ENCODE results near the gene IGF2BP2.

The IGF2BP2 gene

DNA sequence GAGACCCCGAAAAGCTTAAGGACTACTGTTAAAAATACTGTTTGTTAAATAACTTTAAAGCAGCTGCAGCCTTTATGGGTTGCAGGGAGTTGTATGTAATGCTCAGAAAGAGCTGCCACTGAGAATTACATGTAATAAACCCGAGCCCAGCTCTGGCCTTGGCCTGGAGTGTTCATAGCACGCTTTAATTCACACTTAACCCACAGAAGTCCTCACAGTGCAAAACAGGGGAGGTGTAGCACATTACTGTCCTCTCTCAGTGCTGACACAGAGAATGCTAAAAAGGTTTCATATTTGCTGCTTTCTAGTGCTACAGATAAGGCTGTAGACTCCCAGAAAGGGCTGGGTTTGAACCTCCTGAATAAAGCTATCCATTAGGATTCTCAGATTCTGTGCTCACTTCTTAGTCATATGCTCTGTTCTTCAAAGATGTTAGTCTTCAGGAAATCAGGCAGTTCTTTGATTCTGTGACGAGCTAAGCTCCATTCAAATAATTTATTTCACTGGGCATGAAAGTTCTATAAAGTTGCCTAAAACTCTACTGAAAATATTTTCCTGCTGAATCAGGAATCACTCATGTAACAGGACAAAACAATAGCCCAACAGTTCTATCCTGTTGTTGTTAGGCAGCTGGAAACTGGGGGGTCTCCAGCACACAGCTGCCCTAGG, 130.7 kb downstream of the IGF2BP2 start:
- no peak for TF ChIP-seq ZFX (IDR thresholded peaks at IDR 0.05)
- no peak overlapping the region for H3K27ac ChIP-seq

DNA sequence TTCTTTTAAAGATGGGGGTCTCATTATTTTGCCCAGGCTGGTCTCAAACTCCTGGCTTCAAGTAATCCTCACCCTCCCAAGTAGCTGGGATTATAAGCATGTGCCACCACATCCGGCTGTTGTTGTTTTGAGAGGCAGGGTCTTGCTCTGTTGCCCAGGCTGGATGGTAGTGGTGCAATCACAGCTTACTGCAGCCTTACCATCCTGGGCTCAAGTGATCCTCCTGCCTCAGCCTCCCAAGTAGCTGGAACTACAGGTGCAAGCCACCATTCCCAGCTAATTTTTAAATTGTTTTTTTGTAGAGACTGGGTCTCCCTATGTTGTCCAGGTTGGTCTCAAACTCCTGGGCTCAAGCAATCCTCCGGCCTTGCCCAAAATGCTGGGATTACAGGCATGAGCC, 133.2 kb downstream of the IGF2BP2 start:
- no peak overlapping the region for H3K27ac ChIP-seq
- TF ChIP-seq, protein P1, sequence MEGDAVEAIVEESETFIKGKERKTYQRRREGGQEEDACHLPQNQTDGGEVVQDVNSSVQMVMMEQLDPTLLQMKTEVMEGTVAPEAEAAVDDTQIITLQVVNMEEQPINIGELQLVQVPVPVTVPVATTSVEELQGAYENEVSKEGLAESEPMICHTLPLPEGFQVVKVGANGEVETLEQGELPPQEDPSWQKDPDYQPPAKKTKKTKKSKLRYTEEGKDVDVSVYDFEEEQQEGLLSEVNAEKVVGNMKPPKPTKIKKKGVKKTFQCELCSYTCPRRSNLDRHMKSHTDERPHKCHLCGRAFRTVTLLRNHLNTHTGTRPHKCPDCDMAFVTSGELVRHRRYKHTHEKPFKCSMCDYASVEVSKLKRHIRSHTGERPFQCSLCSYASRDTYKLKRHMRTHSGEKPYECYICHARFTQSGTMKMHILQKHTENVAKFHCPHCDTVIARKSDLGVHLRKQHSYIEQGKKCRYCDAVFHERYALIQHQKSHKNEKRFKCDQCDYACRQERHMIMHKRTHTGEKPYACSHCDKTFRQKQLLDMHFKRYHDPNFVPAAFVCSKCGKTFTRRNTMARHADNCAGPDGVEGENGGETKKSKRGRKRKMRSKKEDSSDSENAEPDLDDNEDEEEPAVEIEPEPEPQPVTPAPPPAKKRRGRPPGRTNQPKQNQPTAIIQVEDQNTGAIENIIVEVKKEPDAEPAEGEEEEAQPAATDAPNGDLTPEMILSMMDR (conservative IDR thresholded peaks at IDR 0.05), result no peak
- TF ChIP-seq ZFX (IDR thresholded peaks at IDR 0.05), result no peak

DNA sequence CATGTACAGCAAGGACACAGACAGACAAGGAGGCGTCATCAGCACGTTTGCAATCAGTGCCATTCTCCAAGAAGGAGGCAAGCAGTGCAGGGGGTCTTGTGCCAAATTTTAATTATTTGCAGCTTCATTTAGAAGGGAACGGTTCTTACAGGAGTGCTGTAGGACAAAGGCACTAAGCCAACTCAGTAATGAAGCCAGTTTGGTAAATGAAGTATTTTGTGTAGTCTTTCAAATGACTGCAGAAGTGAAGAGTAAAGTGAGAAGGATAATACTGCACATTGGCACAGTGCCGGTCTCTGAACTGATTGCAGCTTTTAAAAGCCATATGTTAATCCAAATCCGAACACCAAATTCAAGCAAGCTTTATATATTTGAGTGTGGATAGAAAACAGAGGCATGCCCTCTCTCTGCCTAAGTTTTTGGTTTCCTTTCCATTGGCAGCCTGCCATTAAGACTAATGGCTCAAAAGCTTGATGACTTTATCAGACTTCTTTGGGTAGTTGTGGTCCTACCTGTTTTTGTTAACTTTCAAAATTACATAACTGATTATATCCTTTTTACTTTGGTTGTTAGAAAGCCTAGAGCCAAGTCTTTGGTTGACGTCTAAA, 137.5 kb downstream of the IGF2BP2 start:
- TF ChIP-seq, protein P1 (conservative IDR thresholded peaks at IDR 0.05), result no peak
- no peak for TF ChIP-seq ZFX (IDR thresholded peaks at IDR 0.05)
- H3K27ac ChIP-seq, result no peak overlapping the region

DNA sequence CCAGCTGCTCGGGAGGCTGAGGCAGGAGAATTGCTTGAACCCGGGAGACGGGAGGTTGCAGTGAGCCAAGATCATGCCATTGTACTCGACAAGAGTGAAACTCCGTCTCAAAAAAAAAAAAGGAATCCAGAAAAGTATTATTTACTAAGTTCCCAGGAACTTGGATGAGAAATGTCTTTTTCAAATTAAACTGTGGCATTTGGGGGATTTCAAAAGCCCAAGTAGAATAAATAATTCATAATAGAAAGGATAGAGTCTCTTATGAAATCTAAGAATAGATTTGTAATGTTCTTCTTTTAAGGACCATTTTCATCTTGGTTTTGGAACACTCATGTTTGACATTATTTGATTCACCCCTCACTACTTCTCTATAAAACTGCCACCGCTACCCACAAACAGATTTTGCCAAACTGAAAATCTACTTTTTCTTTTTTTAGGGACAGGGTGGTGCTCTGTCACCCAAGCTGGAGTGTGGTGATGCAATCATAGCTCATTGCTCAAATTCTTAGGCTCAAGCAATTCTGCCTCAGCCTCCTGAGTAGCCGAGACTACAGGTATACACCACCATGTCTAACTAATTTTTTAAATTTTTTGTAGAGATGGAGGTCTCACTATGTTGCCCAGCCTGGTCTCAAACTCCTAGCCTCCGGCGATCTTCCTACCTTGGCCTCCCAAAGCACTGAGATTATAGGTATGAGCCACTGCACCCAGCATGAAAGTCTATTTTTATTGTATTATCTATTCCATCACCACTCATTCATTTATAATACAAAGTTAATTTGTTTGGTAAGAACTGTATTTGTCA, 139.4 kb downstream of the IGF2BP2 start:
- H3K27ac ChIP-seq, result no peak overlapping the region
- TF ChIP-seq, protein P1 (conservative IDR thresholded peaks at IDR 0.05), result no peak
- TF ChIP-seq ZFX (IDR thresholded peaks at IDR 0.05), result no peak

DNA sequence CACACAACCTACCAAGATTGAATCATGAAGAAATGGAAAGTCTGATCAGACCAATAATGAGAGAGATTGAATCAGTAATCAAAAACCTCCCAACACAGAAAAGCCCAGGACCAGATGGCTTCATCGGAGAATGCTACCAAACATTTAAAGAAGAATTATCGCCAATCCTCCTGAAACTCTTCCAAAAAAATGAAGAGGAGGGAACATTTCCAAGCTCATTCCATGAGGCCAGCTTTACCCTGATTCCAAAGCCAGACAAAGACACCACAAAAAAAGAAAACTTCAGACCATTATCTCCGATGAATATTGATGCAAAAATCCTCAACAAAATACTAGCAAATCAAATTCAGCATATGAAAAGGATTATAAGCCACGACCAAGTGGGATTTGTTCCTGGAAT, 144.6 kb downstream of the IGF2BP2 start:
- no peak for TF ChIP-seq ZFX (IDR thresholded peaks at IDR 0.05)
- TF ChIP-seq, protein P1 (conservative IDR thresholded peaks at IDR 0.05), result no peak

DNA sequence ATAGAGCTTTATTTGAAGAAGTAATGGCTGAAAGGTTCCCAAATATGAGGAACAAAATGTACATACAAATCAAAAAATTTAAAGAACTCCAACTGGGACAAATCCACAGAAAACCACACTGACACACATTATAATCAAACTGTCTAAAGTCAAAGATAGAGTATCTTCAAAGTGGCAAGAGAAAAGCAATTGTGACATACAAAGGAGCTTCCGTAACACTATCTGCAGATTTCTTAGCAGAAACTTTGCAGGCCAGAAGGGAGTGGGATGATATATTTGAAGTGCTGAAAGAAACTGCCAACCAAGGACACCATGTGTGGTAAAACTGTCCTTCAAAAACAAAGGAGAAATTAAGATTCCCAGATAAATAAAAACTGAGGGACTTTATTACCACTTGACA, 146.8 kb downstream of the IGF2BP2 start:
- TF ChIP-seq, protein P1 (conservative IDR thresholded peaks at IDR 0.05), result no peak
- TF ChIP-seq ZFX (IDR thresholded peaks at IDR 0.05), result no peak
- no peak overlapping the region for H3K27ac ChIP-seq

More for the DNA sequence above, 144.6 kb downstream of the IGF2BP2 start:
- H3K27ac ChIP-seq, result no peak overlapping the region

DNA sequence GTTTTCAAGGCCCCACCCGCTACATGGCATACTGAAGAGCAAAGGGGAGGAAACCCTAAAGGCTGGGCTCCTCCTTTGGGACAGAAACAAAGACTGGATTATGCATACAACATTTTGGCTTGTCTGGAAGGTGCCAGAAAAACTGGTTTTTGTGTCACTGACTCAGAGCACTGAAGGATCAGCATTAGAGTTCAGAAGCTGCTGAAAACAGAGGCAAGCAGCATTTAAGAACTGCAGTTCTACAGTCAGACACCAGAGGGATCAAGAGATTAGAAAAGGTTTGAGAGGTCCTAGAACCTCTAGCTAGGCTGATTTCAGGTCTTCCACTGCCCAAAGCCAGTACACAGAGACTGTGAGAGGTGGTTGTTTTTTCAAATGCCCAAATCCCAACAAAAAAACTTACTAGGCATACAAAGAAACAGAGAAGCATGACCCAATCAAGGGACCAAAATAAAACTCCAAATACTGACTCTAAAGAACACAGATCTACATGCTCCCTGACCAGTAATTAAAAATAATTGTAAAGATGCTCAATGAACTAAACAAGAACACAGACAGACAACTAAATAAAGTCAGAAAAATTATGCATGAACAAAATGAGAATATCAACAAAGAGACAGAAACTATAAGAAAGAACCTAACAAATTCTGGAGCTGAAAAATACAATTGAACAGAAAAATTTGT, 147.6 kb downstream of the IGF2BP2 start:
- TF ChIP-seq, protein P1 (conservative IDR thresholded peaks at IDR 0.05), result peak; percentile 86
- TF ChIP-seq ZFX (IDR thresholded peaks at IDR 0.05), result no peak
- H3K27ac ChIP-seq, result no peak overlapping the region
